ENCODE results near the gene BTBD19. TPM values are rescaled to one million over a fixed set of nuclear protein-coding genes. Genes with fewer than 3 reads are reported as not detected.
A peak's percentile ranks its signal among the peaks of the same experiment; 100 is the strongest.

BTBD19 gene
- total RNA-seq, 1 donor from 2014 or later: 5.7 TPM

- peaks cover 11 to 25% (median 13%) of the 10 kb centered on the region in 3 donors for H3K4me1 ChIP-seq (ENCODE audit: control insufficient read depth in 3 of 3, insufficient read depth in 3 of 3, low read length in 3 of 3)
- peaks cover 21 to 28% (median 27%) of the 10 kb centered on the region in 3 donors for H3K36me3 ChIP-seq (ENCODE audit: control insufficient read depth in 3 of 3, insufficient read depth in 3 of 3, low read length in 3 of 3)
- H3K4me3 ChIP-seq (ENCODE audit: low read length in 3 of 3): no peak overlapping the region
- no peak overlapping the region for H3K9ac ChIP-seq (ENCODE audit: low read depth in 1 of 3, low read length in 3 of 3)
- H3K27me3 ChIP-seq (ENCODE audit: control insufficient read depth in 3 of 3, insufficient read depth in 3 of 3, low read length in 3 of 3): no peaks in the 10 kb centered on the region
- no peaks in the 10 kb centered on the region for H3K9me3 ChIP-seq (ENCODE audit: control insufficient read depth in 3 of 3, low read length in 3 of 3)
- no peak overlapping the region for H3K27ac ChIP-seq (ENCODE audit: low read depth, low read length)
Observed at GRCh38 chr1:44777969-44778635, 30.2 kb upstream of the BTBD19 start.

GRCh38 chr1:44778705-44779576 is 29.4 kb upstream of the BTBD19 start:
- no peak overlapping the region for H3K9ac ChIP-seq (ENCODE audit: low read depth in 1 of 3, low read length in 3 of 3)
- no peak overlapping the region for H3K4me3 ChIP-seq (ENCODE audit: low read length in 3 of 3)
- peaks cover 21 to 28% (median 27%) of the 10 kb centered on the region in 3 donors for H3K36me3 ChIP-seq (ENCODE audit: control insufficient read depth in 3 of 3, insufficient read depth in 3 of 3, low read length in 3 of 3)
- no peaks in the 10 kb centered on the region for H3K27me3 ChIP-seq (ENCODE audit: control insufficient read depth in 3 of 3, insufficient read depth in 3 of 3, low read length in 3 of 3)
- H3K9me3 ChIP-seq (ENCODE audit: control insufficient read depth in 3 of 3, low read length in 3 of 3): no peaks in the 10 kb centered on the region
- peaks cover 16 to 30% (median 18%) of the 10 kb centered on the region in 3 donors for H3K4me1 ChIP-seq (ENCODE audit: control insufficient read depth in 3 of 3, insufficient read depth in 3 of 3, low read length in 3 of 3)
- no peak overlapping the region for H3K27ac ChIP-seq (ENCODE audit: low read depth, low read length)

DNA sequence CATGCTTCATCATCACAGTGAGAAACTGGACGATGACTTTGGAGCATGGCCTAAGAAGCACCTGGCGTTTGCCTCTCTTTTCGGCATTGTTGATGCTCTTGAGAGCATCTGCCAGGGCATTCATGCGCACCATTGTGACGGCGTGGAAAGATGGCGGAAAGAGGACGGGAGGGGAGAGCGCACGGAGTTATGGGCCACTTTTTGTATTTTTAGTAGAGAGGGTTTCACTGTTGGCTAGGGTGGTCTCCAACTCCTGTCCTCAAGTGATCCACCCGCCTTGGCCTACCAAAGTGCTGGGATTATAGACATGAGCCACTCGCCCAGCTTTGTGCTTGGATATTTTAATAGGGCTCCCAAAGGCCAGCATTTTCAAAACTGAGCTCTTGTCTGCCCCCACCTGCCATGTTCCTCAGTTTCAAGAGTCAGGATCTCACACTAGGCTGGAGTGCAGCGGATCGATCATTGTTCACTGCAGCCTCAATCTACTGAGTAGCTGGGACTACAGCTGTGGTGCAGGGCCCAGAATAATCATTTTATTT is 27.7 kb upstream of the BTBD19 start:
- no peak overlapping the region for H3K4me3 ChIP-seq (ENCODE audit: low read length in 3 of 3)
- H3K27ac ChIP-seq (ENCODE audit: low read depth, low read length): no peak overlapping the region
- H3K36me3 ChIP-seq (ENCODE audit: control insufficient read depth in 3 of 3, insufficient read depth in 3 of 3, low read length in 3 of 3): peaks cover 21 to 28% (median 27%) of the 10 kb centered on the region in 3 donors
- H3K9ac ChIP-seq (ENCODE audit: low read depth in 1 of 3, low read length in 3 of 3): no peak overlapping the region
- peaks cover 22 to 39% (median 27%) of the 10 kb centered on the region in 3 donors for H3K4me1 ChIP-seq (ENCODE audit: control insufficient read depth in 3 of 3, insufficient read depth in 3 of 3, low read length in 3 of 3)
- H3K9me3 ChIP-seq (ENCODE audit: control insufficient read depth in 3 of 3, low read length in 3 of 3): no peaks in the 10 kb centered on the region
- H3K27me3 ChIP-seq (ENCODE audit: control insufficient read depth in 3 of 3, insufficient read depth in 3 of 3, low read length in 3 of 3): no peaks in the 10 kb centered on the region

DNA sequence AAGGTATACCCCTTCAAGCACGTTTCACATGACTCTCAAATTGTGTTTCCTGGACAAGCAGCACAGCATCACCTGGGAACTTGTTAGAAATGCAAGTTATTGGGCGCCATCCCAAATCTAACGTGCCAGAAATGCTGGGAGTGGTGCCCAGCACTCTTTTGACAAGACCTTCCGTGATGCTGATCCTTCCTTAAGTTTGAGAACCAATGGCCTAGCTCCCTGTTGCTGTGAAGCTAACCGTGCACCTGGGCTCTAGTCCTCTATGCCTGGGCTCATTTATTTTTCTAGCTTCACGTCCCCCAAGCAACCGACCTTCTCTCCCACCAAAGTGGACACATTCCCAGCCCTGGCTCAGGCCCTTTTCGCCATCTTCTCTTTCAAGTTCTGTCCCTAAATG is 24.6 kb upstream of the BTBD19 start:
- Histone ChIP-seq H3K4me3 (ENCODE audit: low read length in 3 of 3) (peak overlapping the region; percentile 49 to 61 (median 54)), H3K4me1 (ENCODE audit: control insufficient read depth in 3 of 3, insufficient read depth in 3 of 3, low read length in 3 of 3) (peaks cover 21 to 29% (median 27%) of the 10 kb centered on the region in 3 donors), H3K9ac (ENCODE audit: low read depth in 1 of 3, low read length in 3 of 3) (peak overlapping the region; percentile 5 to 54 (median 34)), H3K27me3 (ENCODE audit: control insufficient read depth in 3 of 3, insufficient read depth in 3 of 3, low read length in 3 of 3) (no peaks in the 10 kb centered on the region), H3K36me3 (ENCODE audit: control insufficient read depth in 3 of 3, insufficient read depth in 3 of 3, low read length in 3 of 3) (peaks cover 7 to 10% (median 7%) of the 10 kb centered on the region in 3 donors), H3K9me3 (ENCODE audit: control insufficient read depth in 3 of 3, low read length in 3 of 3) (no peaks in the 10 kb centered on the region), H3K27ac (ENCODE audit: low read depth, low read length) (no peak overlapping the region)

DNA sequence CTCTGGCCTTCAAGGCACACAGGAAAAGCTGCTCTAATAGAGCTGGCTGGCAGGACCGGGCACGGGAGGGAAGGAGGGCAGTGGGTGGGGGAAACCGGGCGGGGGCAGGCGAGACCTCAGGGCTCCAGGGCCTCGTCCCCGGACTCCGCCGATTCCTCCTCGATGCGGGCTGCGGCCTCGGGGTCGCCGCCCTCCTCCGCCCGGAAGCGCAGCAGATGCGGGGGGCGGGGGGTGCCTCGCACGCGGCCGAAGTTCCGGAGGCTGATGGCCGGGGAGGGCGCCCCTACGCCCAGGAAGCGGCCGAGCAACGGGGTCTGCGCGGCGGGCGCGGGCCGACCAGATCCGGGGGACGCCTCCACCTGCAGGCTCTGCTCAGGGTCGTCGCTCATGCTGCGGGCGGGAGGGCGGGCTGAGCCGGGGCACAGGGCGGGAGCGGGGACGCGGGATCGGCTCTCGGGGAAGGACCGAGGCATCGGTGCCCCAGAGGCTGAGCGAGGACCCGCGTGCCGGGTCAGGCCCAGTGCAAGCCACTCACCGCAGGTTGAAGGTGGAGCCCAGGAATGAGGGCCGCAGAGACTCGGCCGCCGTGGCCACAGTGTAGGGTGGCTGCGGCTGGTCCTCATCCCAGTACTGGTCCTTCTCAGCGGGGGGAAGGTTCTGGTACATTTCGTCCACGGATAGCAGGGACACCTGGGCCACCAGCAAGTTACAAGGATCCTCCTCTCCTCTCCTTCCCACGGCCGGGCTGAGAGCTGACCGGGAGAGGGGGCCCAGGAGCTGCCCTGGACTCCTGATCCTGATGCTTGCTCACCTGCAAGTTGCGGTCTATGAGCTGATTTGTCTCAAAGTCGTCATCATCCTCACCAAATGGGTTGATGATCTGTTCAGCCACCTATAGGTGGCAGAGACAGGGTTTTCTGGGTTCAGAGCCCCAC is 24.0 kb upstream of the BTBD19 start:
- Histone ChIP-seq H3K27me3 (ENCODE audit: control insufficient read depth in 3 of 3, insufficient read depth in 3 of 3, low read length in 3 of 3) (no peaks in the 10 kb centered on the region), H3K9me3 (ENCODE audit: control insufficient read depth in 3 of 3, low read length in 3 of 3) (no peaks in the 10 kb centered on the region), H3K9ac (ENCODE audit: low read depth in 1 of 3, low read length in 3 of 3) (peak overlapping the region; percentile 34 to 72 (median 51)), H3K36me3 (ENCODE audit: control insufficient read depth in 3 of 3, insufficient read depth in 3 of 3, low read length in 3 of 3) (peaks cover 4 to 5% (median 5%) of the 10 kb centered on the region in 3 donors), H3K27ac (ENCODE audit: low read depth, low read length) (no peak overlapping the region), H3K4me3 (ENCODE audit: low read length in 3 of 3) (peak overlapping the region; percentile 49 to 61 (median 54)), H3K4me1 (ENCODE audit: control insufficient read depth in 3 of 3, insufficient read depth in 3 of 3, low read length in 3 of 3) (peaks cover 21 to 29% (median 27%) of the 10 kb centered on the region in 3 donors)

- peaks cover 21 to 29% (median 27%) of the 10 kb centered on the region in 3 donors for H3K4me1 ChIP-seq (ENCODE audit: control insufficient read depth in 3 of 3, insufficient read depth in 3 of 3, low read length in 3 of 3)
- no peaks in the 10 kb centered on the region for H3K9me3 ChIP-seq (ENCODE audit: control insufficient read depth in 3 of 3, low read length in 3 of 3)
- no peak overlapping the region for H3K27ac ChIP-seq (ENCODE audit: low read depth, low read length)
- peaks cover 4 to 5% (median 5%) of the 10 kb centered on the region in 3 donors for H3K36me3 ChIP-seq (ENCODE audit: control insufficient read depth in 3 of 3, insufficient read depth in 3 of 3, low read length in 3 of 3)
- peak overlapping the region in 1 of 3 donors; percentile 72 for H3K9ac ChIP-seq (ENCODE audit: low read depth in 1 of 3, low read length in 3 of 3)
- peak overlapping the region in 1 of 3 donors; percentile 61 for H3K4me3 ChIP-seq (ENCODE audit: low read length in 3 of 3)
- no peaks in the 10 kb centered on the region for H3K27me3 ChIP-seq (ENCODE audit: control insufficient read depth in 3 of 3, insufficient read depth in 3 of 3, low read length in 3 of 3)
Observed at GRCh38 chr1:44785029-44785380, 23.3 kb upstream of the BTBD19 start.

DNA sequence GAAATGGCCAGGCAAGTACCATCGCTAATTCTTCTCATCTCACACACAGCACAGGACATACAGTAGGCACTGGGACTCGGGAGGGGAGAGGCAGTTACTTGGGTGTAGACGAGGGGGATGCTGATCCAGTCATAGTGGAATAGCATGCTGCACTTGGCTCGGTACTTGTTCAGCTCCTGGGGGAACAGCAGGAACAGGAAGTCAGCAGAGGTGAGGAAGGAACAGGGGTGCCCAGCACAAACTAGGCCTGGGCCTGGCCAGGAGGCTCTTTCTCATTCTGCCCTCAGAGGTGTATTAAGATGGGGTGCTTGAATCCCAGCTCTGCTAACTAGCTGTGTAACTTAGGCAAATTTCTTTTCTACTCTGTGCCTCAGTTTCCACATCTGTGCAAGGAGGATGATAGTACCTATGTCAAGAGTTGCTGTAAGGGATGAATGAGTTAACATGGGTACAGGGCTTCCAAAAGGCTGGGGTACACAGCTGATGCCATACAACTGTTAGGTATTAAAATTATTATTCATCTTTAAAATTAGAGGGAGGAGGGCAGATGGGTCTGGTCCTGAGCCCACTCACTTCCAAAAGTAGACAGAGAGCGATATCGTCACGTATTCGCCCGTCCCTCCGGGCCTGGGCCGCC is 22.7 kb upstream of the BTBD19 start:
- no peaks in the 10 kb centered on the region for H3K9me3 ChIP-seq (ENCODE audit: control insufficient read depth in 3 of 3, low read length in 3 of 3)
- H3K27ac ChIP-seq (ENCODE audit: low read depth, low read length): no peak overlapping the region
- H3K27me3 ChIP-seq (ENCODE audit: control insufficient read depth in 3 of 3, insufficient read depth in 3 of 3, low read length in 3 of 3): no peaks in the 10 kb centered on the region
- peaks cover 21 to 29% (median 27%) of the 10 kb centered on the region in 3 donors for H3K4me1 ChIP-seq (ENCODE audit: control insufficient read depth in 3 of 3, insufficient read depth in 3 of 3, low read length in 3 of 3)
- H3K36me3 ChIP-seq (ENCODE audit: control insufficient read depth in 3 of 3, insufficient read depth in 3 of 3, low read length in 3 of 3): peaks cover 3 to 5% (median 3%) of the 10 kb centered on the region in 3 donors
- H3K9ac ChIP-seq (ENCODE audit: low read depth in 1 of 3, low read length in 3 of 3): peak overlapping the region; percentile 27 to 80 (median 51)
- peak overlapping the region; percentile 57 to 81 (median 61) for H3K4me3 ChIP-seq (ENCODE audit: low read length in 3 of 3)

DNA sequence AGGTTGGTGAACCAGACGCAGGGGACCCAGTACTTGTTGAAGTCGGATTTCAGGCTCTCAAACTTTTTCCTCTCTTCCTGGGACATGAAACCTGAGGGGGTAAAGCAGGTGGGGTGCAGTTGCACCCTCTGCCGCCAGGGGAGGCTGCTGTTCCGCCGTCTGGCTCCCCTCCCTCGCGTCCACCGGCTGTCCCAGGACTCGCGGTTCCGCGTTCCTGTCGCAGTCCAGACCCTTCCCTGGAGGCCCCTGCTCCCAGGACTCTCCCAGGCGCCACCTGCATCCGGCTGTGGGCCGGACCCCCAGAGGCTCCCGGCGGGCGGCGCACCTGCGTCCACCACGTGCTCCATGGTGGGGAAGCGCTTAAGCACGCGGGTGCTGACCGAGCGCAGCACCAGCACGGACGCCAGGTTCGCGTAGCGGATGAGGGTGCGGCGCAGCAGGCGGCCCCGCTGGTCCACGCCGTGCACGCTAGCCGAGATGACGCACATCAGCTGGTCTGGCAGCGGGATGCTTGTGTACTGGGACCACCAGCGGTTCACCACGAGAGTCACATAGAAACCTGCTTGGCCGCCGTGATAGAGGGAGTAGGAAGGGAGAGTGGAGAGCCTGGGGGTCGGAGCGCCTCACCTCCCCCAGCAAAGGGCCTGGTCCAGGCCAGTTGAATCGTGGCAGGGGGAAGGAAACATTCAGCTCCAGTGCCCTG is 22.0 kb upstream of the BTBD19 start:
- Histone ChIP-seq H3K36me3 (ENCODE audit: control insufficient read depth in 3 of 3, insufficient read depth in 3 of 3, low read length in 3 of 3) (peaks cover under 1 to 2% (median 2%) of the 10 kb centered on the region in 3 donors), H3K9ac (ENCODE audit: low read depth in 1 of 3, low read length in 3 of 3) (peak overlapping the region; percentile 27 to 80 (median 51)), H3K27me3 (ENCODE audit: control insufficient read depth in 3 of 3, insufficient read depth in 3 of 3, low read length in 3 of 3) (no peaks in the 10 kb centered on the region), H3K27ac (ENCODE audit: low read depth, low read length) (no peak overlapping the region), H3K4me1 (ENCODE audit: control insufficient read depth in 3 of 3, insufficient read depth in 3 of 3, low read length in 3 of 3) (peaks cover 21 to 29% (median 27%) of the 10 kb centered on the region in 3 donors), H3K4me3 (ENCODE audit: low read length in 3 of 3) (peak overlapping the region; percentile 57 to 81 (median 61)), H3K9me3 (ENCODE audit: control insufficient read depth in 3 of 3, low read length in 3 of 3) (no peaks in the 10 kb centered on the region)

Measured in skeletal muscle tissue (tissue), 4 donors.